Activated T-cell treated with anti-CD3 and anti-CD28 coated beads, Interleukin-2, amount 50 U/mL, for 72 hours (primary cell): ENCODE measurements around the gene XRCC2. TPM values are rescaled to one million over a fixed set of nuclear protein-coding genes. Genes with fewer than 3 reads are reported as not detected.

Source experiments
- total RNA-seq, 2 donors: library from RNA; stranded (reverse); gene quantifications; one replicate each; pipeline ENCODE4 v1.2.3, GENCODE V29; 2022

XRCC2 gene
- total RNA-seq, 2 donors from 2014 or later: 13.2 to 16.6 TPM

Other genes starting within 250 kb of the XRCC2 start
- gene KMT2C, start 240.1 kb downstream of the XRCC2 start, total RNA-seq: 10 to 100 TPM; 55.6 to 60.2 TPM
- 1 to 10 TPM; 8.0 to 8.2 TPM for gene ACTR3B, start 83.6 kb upstream of the XRCC2 start, total RNA-seq